HCT116 (cell line): ENCODE results near the gene NUMA1. TPM values are rescaled to one million over a fixed set of nuclear protein-coding genes. Genes with fewer than 3 reads are reported as not detected.

ENCODE experiments used
- ATAC-seq: fragments of 200-7000 bp; cut with Tn5 transposase; 2 replicates; pipeline ENCODE4 v1.9.1; 2020; ENCODE audit warnings: mild to moderate bottlenecking, moderate library complexity
- BruUV-seq: library from RNA; stranded (reverse); fragments of 400-500 nt; replicated peaks from 2 replicates; lab custom pipeline; 2021; lab: Mats Ljungman, UMichigan
- CTCF ChIA-PET: fragments of 300-600 bp; sonication (Branson Sonifier 250); formaldehyde crosslinking; loops from one replicate; lab custom pipeline; 2021; ENCODE audit warnings: antibody characterized with exemption; lab: Charles Lee
- POLR2A ChIA-PET: fragments of 300-600, 350-600 bp; sonication (Branson Sonifier 250); formaldehyde crosslinking; loops from one replicate; lab custom pipeline; 2021; ENCODE audit warnings: antibody characterized with exemption; lab: Charles Lee
- RAD21 ChIA-PET, 2 experiments: fragments of 300-600 bp; sonication (Branson Sonifier 250); formaldehyde crosslinking; loops; one replicate each; lab custom pipeline; 2023; ENCODE audit warnings: low total read pairs in 2 of 2; ENCODE audit not compliant: uncharacterized antibody in 2 of 2, unreplicated experiment in 2 of 2, low non-redundant PET in 1 of 2; lab: Charles Lee
- DNase-seq: peaks from one replicate; pipeline ENCODE4 v3.0.0-alpha.2; 2010; ENCODE audit warnings: low read depth, low spot score
- H2AFZ ChIP-seq: fragments of 200-600 bp; shearing (Covaris generic), sonication (generic); 2 replicates; pipeline ENCODE4 v1.6.1; 2017; ENCODE audit warnings: low read depth, mixed run types, mixed read lengths, antibody characterized with exemption, low read length; ENCODE audit not compliant: poor library complexity, severe bottlenecking
- H3K27ac ChIP-seq: 2 replicates; pipeline ENCODE4 v1.5.1; 2012; ENCODE audit warnings: low read depth, low read length
- H3K27me3 ChIP-seq: fragments of 200-600 bp; sonication (generic); 2 replicates; pipeline ENCODE4 v1.6.1; 2016; ENCODE audit warnings: mixed run types, low read length, mixed read lengths; ENCODE audit not compliant: insufficient read depth
- H3K36me3 ChIP-seq, 2 experiments: fragments of 200-500 bp in 1 of 2; fragments of 200-600 bp in 1 of 2; sonication (Bioruptor generic) in 1 of 2; sonication (generic) in 1 of 2; 2 replicates each; pipeline versions ENCODE4 v1.5.1 to v1.6.1; 2014 to 2016; ENCODE audit warnings: low read length in 2 of 2, inconsistent platforms in 1 of 2, mixed read lengths in 1 of 2, mixed run types in 1 of 2; ENCODE audit not compliant: insufficient read depth in 2 of 2, control insufficient read depth in 1 of 2
- H3K4me1 ChIP-seq, 2 experiments: fragments of 200-600 bp in 1 of 2; sonication (generic) in 1 of 2; 2 replicates each; pipeline versions ENCODE4 v1.5.1 to v1.6.1; 2012 to 2017; ENCODE audit warnings: low read length in 2 of 2, inconsistent platforms in 1 of 2, mild to moderate bottlenecking in 1 of 2, mixed read lengths in 1 of 2, mixed run types in 1 of 2, moderate library complexity in 1 of 2; ENCODE audit not compliant: insufficient read depth in 2 of 2, control insufficient read depth in 1 of 2
- H3K4me2 ChIP-seq: fragments of 200-600 bp; sonication (generic); 2 replicates; pipeline ENCODE4 v1.6.1; 2017; ENCODE audit warnings: mixed run types, low read length, mixed read lengths
- H3K4me3 ChIP-seq, 2 experiments: fragments of 200-600 bp in 1 of 2; sonication (generic) in 1 of 2; replicated peaks in 1 of 2; 2 replicates each; pipeline ENCODE4 v1.5.1; 2011 to 2016; ENCODE audit warnings: low read length in 2 of 2, control low read depth in 1 of 2, low read depth in 1 of 2, mild to moderate bottlenecking in 1 of 2, mixed read lengths in 1 of 2, mixed run types in 1 of 2
- H3K79me2 ChIP-seq: fragments of 200-600 bp; sonication (generic); 2 replicates; pipeline ENCODE4 v1.6.1; 2017; ENCODE audit warnings: mild to moderate bottlenecking, mixed run types, low read length, moderate library complexity, mixed read lengths; ENCODE audit not compliant: insufficient read depth
- H3K9ac ChIP-seq: fragments of 200-600 bp; sonication (generic); 2 replicates; pipeline ENCODE4 v1.6.1; 2016; ENCODE audit warnings: low read length, mixed read lengths
- H3K9me2 ChIP-seq: fragments of 200-600 bp; sonication (generic), shearing (Covaris generic); 2 replicates; pipeline ENCODE4 v1.6.1; 2017; ENCODE audit warnings: mixed run types, mild to moderate bottlenecking, moderate library complexity; ENCODE audit not compliant: insufficient read depth
- H3K9me3 ChIP-seq, 2 experiments: fragments of 200-500 bp in 1 of 2; fragments of 200-600 bp in 1 of 2; sonication (Bioruptor generic) in 1 of 2; sonication (generic) in 1 of 2; 2 replicates each; pipeline ENCODE4 v1.6.1; 2014 to 2017; ENCODE audit warnings: low read length in 2 of 2, mixed read lengths in 2 of 2, inconsistent platforms in 1 of 2, low read depth in 1 of 2, mild to moderate bottlenecking in 1 of 2, mixed run types in 1 of 2, moderate library complexity in 1 of 2; ENCODE audit not compliant: control insufficient read depth in 1 of 2, insufficient read depth in 1 of 2
- H4K20me1 ChIP-seq: fragments of 200-600 bp; sonication (generic), shearing (Covaris generic); 2 replicates; pipeline ENCODE4 v1.6.1; 2017; ENCODE audit warnings: mixed run types, mild to moderate bottlenecking, moderate library complexity; ENCODE audit not compliant: insufficient read depth
- ATF3 ChIP-seq: IDR thresholded peaks from 2 replicates; pipeline ENCODE4 v1.6.1; 2012
- CEBPB ChIP-seq: IDR thresholded peaks from 2 replicates; pipeline ENCODE4 v1.6.1; 2012; ENCODE audit warnings: low read depth
- EGR1 ChIP-seq: IDR thresholded peaks from 2 replicates; pipeline ENCODE4 v1.6.1; 2012; ENCODE audit warnings: low read depth
- ELF1 ChIP-seq: IDR thresholded peaks from 2 replicates; pipeline ENCODE4 v1.6.1; 2012; ENCODE audit warnings: low read depth, borderline replicate concordance
- EZH2phosphoT487 ChIP-seq: fragments of 200-600 bp; IDR thresholded peaks from 2 replicates; pipeline ENCODE4 v1.6.1; 2018; ENCODE audit warnings: antibody characterized with exemption, borderline replicate concordance
- MAX ChIP-seq: IDR thresholded peaks from 2 replicates; pipeline ENCODE4 v1.6.1; 2012
- POLR2A ChIP-seq: IDR thresholded peaks from 2 replicates; pipeline ENCODE4 v1.7.0; 2011; ENCODE audit warnings: borderline replicate concordance; ENCODE audit not compliant: insufficient read depth, insufficient read length; ENCODE audit errors: extremely low read depth
- POLR2AphosphoS5 ChIP-seq: IDR thresholded peaks from 2 replicates; pipeline ENCODE4 v1.6.1; 2011; ENCODE audit warnings: mild to moderate bottlenecking, low read depth, low read length, moderate library complexity
- RAD21 ChIP-seq: IDR thresholded peaks from 2 replicates; pipeline ENCODE4 v1.6.1; 2012; ENCODE audit warnings: low read depth, mild to moderate bottlenecking
- REST ChIP-seq: IDR thresholded peaks from 2 replicates; pipeline ENCODE4 v1.6.1; 2012; ENCODE audit warnings: low read depth
- SIN3A ChIP-seq: IDR thresholded peaks from 2 replicates; pipeline ENCODE4 v1.6.1; 2012; ENCODE audit warnings: low read depth
- SP1 ChIP-seq: IDR thresholded peaks from 2 replicates; pipeline ENCODE4 v1.6.1; 2012; ENCODE audit warnings: low read depth
- SRF ChIP-seq: IDR thresholded peaks from 2 replicates; pipeline ENCODE4 v1.6.1; 2012; ENCODE audit warnings: low read depth
- TCF7L2 ChIP-seq: IDR thresholded peaks from 2 replicates; pipeline ENCODE4 v1.7.0; 2011; ENCODE audit warnings: borderline replicate concordance, inconsistent platforms; ENCODE audit not compliant: insufficient read depth, insufficient read length; ENCODE audit errors: extremely low read depth
- YY1 ChIP-seq: IDR thresholded peaks from 2 replicates; pipeline ENCODE4 v1.6.1; 2011; ENCODE audit warnings: low read length, low read depth, moderate library complexity, mild to moderate bottlenecking; ENCODE audit not compliant: insufficient replicate concordance; ENCODE audit errors: extremely low read depth
- ZBTB33 ChIP-seq: IDR thresholded peaks from 2 replicates; pipeline ENCODE4 v1.6.1; 2011; ENCODE audit warnings: mild to moderate bottlenecking, low read length, moderate library complexity; ENCODE audit not compliant: insufficient replicate concordance; ENCODE audit errors: extremely low read depth
- ZFX ChIP-seq: fragments of 450-650 bp; IDR thresholded peaks from 2 replicates; pipeline ENCODE4 v1.6.1; 2017
- ZNF274 ChIP-seq: fragments of 200-500 bp; sonication (Bioruptor generic); IDR thresholded peaks from 2 replicates; pipeline ENCODE4 v1.6.1; 2014; ENCODE audit warnings: mild to moderate bottlenecking, low read depth, low read length, inconsistent platforms
- intact Hi-C: fragments of 100-400 bp; cut with micrococcal nuclease; formaldehyde crosslinking; loops from 2 replicates; pipeline ENCODE4 v1.10.0; 2022
- total RNA-seq: library from RNA; stranded (reverse); gene quantifications from one replicate; pipeline ENCODE4 v1.2.1, GENCODE V29; 2021; ENCODE audit not compliant: unreplicated experiment

The NUMA1 gene
- total RNA-seq, 1 experiment from 2014 or later = 133 TPM

- Histone ChIP-seq H4K20me1 (no peaks in the 10 kb centered on the region), H3K9ac (no peak overlapping the region), H3K4me3 (no peak overlapping the region), H3K9me3 (no peaks in the 10 kb centered on the region), H3K4me1 (no peaks in the 10 kb centered on the region), H3K9me2 (no peaks in the 10 kb centered on the region), H3K27ac (no peak overlapping the region), H2AFZ (no peak overlapping the region), H3K4me2 (no peak overlapping the region), H3K79me2 (no peaks in the 10 kb centered on the region), H3K36me3 (peaks cover 60 to 62% of the 10 kb centered on the region in 2 experiments; a peak in 3 of 4 replicates), H3K27me3 (no peaks in the 10 kb centered on the region)
- intact Hi-C loops = no loop called here
- TF ChIP-seq REST (no peak), EGR1 (no peak), ATF3 (no peak), SP1 (no peak), ZNF274 (no peak), POLR2A (no peak), ZFX (no peak), YY1 (no peak), SRF (no peak), MAX (no peak), SIN3A (no peak), EZH2phosphoT487 (no peak), RAD21 (no peak), POLR2AphosphoS5 (no peak), TCF7L2 (no peak), ZBTB33 (no peak), ELF1 (no peak), CEBPB (no peak)
- ChIA-PET RAD21 (no interaction called here), CTCF (no interaction called here), POLR2A (no interaction called here)
- BruUV-seq = no TSS peak
- ATAC-seq = no peak
- no peak for DNase-seq
Measured at GRCh38 chr11:72007587-72007986, 72.8 kb downstream of the NUMA1 start.
